Measurements from ENCODE around the gene CEP19.

Gene CEP19

GRCh38 chr3:196684548-196685407 lies 27.3 kb downstream of the CEP19 start:
- peak; percentile 75 for DNase-seq (ENCODE audit: extremely low read depth, insufficient read length)
- peak; percentile 75 for TF ChIP-seq CTCF (IDR thresholded peaks at IDR 0.05; ENCODE audit: insufficient read depth, low read length, poor library complexity, severe bottlenecking)
- H3K4me3 ChIP-seq (replicated peaks; ENCODE audit: low read depth, low read length), result no peak overlapping the region
- no peaks in the 10 kb centered on the region for H3K27me3 ChIP-seq (replicated peaks; ENCODE audit: control insufficient read depth, insufficient read depth, low read length)
- no peaks in the 10 kb centered on the region for H3K36me3 ChIP-seq (ENCODE audit: control insufficient read depth, insufficient read depth, low read length)

GRCh38 chr3:196677931-196678330 lies 34.1 kb downstream of the CEP19 start:
- H3K27me3 ChIP-seq (replicated peaks; ENCODE audit: control insufficient read depth, insufficient read depth, low read length), result no peaks in the 10 kb centered on the region
- no peak overlapping the region for H3K4me3 ChIP-seq (replicated peaks; ENCODE audit: low read depth, low read length)
- H3K36me3 ChIP-seq (ENCODE audit: control insufficient read depth, insufficient read depth, low read length), result no peaks in the 10 kb centered on the region
- no peak for DNase-seq (ENCODE audit: extremely low read depth, insufficient read length)
- no peak for TF ChIP-seq CTCF (IDR thresholded peaks at IDR 0.05; ENCODE audit: insufficient read depth, low read length, poor library complexity, severe bottlenecking)

GRCh38 chr3:196677353-196677752 lies 34.7 kb downstream of the CEP19 start:
- Histone ChIP-seq H3K4me3 (replicated peaks; ENCODE audit: low read depth, low read length) (no peak overlapping the region), H3K36me3 (ENCODE audit: control insufficient read depth, insufficient read depth, low read length) (no peaks in the 10 kb centered on the region), H3K27me3 (replicated peaks; ENCODE audit: control insufficient read depth, insufficient read depth, low read length) (no peaks in the 10 kb centered on the region)
- no peak for TF ChIP-seq CTCF (IDR thresholded peaks at IDR 0.05; ENCODE audit: insufficient read depth, low read length, poor library complexity, severe bottlenecking)
- DNase-seq (ENCODE audit: extremely low read depth, insufficient read length), result no peak

- Histone ChIP-seq H3K36me3 (ENCODE audit: control insufficient read depth, insufficient read depth, low read length) (no peaks in the 10 kb centered on the region), H3K27me3 (replicated peaks; ENCODE audit: control insufficient read depth, insufficient read depth, low read length) (no peaks in the 10 kb centered on the region), H3K4me3 (replicated peaks; ENCODE audit: low read depth, low read length) (no peak overlapping the region)
- TF ChIP-seq CTCF (IDR thresholded peaks at IDR 0.05; ENCODE audit: insufficient read depth, low read length, poor library complexity, severe bottlenecking), result no peak
- no peak for DNase-seq (ENCODE audit: extremely low read depth, insufficient read length)
Observed at GRCh38 chr3:196673632-196674031, 38.4 kb downstream of the CEP19 start.

GRCh38 chr3:196670339-196670738 lies 41.7 kb downstream of the CEP19 start:
- H3K4me3 ChIP-seq (replicated peaks; ENCODE audit: low read depth, low read length), result no peak overlapping the region
- no peak for DNase-seq (ENCODE audit: extremely low read depth, insufficient read length)
- no peaks in the 10 kb centered on the region for H3K36me3 ChIP-seq (ENCODE audit: control insufficient read depth, insufficient read depth, low read length)
- H3K27me3 ChIP-seq (replicated peaks; ENCODE audit: control insufficient read depth, insufficient read depth, low read length), result no peaks in the 10 kb centered on the region
- no peak for TF ChIP-seq CTCF (IDR thresholded peaks at IDR 0.05; ENCODE audit: insufficient read depth, low read length, poor library complexity, severe bottlenecking)
